DMS79 treated with DMSO at 0.1 percent for 48 hours (cell line): Measurements from ENCODE around the gene PPFIA1.
"Not testable (repeated sequence)": the region's sequence is repeated elsewhere in the genome, so short reads cannot be mapped to it uniquely, and the experiment has no call there.

Experiments
- DNase-seq: peaks from one replicate; lab custom pipeline; 2025; lab: John Stamatoyannopoulos, UW

The PPFIA1 gene

DNA sequence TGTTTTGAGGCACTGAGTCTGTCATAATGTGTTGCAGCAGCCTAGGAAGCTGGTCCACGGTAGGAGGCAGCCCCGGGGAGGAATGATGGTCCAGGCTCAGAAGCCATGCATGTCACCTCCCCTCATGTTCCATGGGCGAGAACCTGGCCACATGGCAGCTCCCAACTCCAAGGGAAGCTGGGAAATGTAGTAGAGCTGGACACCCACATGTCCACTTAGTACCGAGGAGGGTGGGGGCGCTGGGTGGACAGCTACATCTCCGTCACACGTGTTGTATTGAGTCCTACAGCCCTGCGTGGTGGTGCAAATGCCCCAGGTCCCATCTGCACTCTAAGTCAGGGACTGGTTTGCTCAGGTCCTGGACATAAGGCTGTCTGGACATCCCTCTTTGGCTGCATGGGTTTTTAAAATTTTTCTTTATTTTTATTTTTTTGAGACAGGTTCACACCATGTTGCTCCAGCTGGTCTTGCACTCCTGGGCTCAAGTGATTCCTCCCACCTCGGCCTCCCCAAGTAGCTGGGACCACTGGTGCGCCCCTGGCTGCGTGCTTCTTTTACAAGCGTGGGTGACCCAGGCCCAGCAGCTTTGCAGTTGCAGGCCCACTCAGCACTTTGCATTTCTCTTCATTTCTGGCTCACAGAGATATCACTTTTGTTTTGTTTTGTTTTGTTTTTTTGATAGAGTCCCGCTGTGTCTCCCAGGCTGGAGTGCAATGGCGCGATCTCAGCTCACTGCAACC is 123.9 kb downstream of the PPFIA1 start:
- DNase-seq: no peak

GRCh38 chr11:70397336-70397982 is 127.0 kb downstream of the PPFIA1 start:
- no peak for DNase-seq

- peak; percentile 78 for DNase-seq
Observed at GRCh38 chr11:70397983-70398833, 127.7 kb downstream of the PPFIA1 start, which contains the start of gene CTTN. Gene CTTN (plus strand): TSS chr11:70398529. CDS start chr11:70407298, 8,769 bp downstream.

- no peak for DNase-seq
Observed at GRCh38 chr11:70398834-70399680, 128.6 kb downstream of the PPFIA1 start.

DNA sequence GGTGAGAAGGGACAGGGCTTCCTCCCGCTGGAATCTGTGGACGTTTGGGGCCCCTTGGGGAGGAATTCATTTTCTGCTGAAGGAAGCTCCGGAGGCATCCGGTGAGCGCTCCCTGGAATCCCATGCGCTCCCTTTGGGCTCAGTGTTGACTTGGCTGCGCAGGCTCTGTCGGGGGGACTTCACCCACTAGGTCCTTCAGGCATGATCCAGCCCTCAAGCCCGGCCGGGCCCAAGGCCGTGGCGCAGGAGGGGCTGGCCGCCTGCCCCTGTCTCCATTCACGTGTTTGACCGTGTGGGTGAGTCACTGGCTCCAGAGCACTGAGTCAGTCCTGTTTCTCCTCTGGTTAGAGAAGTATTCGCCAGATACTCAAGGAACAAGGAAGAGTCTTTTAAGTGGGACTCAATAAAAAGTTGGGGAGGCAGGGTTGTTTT is 129.2 kb downstream of the PPFIA1 start:
- no peak for DNase-seq

GRCh38 chr11:70400643-70401042 is 130.2 kb downstream of the PPFIA1 start:
- DNase-seq: no peak

DNA sequence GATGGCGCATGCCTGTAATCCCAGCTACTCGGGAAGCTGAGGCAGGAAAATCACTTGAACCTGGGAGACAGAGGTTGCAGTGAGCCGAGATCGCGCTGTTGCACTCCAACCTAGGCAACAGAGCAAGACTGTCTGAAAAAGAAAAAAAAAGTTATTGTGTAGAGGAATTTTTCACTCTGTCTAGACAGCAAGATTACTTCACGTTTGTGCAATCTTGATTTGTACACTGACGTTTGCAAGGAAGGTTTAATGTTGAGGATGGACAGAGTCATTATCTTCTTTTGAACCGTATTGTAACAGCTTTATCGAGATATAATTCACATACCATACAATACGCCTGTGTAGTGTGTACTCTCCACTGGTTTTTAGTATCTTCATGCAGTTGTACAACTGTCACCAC is 131.5 kb downstream of the PPFIA1 start:
- DNase-seq: no peak

GRCh38 chr11:70402685-70403084 is 132.2 kb downstream of the PPFIA1 start:
- DNase-seq: no peak

- no peak for DNase-seq
Observed at GRCh38 chr11:70404244-70404643, 133.8 kb downstream of the PPFIA1 start.

DNA sequence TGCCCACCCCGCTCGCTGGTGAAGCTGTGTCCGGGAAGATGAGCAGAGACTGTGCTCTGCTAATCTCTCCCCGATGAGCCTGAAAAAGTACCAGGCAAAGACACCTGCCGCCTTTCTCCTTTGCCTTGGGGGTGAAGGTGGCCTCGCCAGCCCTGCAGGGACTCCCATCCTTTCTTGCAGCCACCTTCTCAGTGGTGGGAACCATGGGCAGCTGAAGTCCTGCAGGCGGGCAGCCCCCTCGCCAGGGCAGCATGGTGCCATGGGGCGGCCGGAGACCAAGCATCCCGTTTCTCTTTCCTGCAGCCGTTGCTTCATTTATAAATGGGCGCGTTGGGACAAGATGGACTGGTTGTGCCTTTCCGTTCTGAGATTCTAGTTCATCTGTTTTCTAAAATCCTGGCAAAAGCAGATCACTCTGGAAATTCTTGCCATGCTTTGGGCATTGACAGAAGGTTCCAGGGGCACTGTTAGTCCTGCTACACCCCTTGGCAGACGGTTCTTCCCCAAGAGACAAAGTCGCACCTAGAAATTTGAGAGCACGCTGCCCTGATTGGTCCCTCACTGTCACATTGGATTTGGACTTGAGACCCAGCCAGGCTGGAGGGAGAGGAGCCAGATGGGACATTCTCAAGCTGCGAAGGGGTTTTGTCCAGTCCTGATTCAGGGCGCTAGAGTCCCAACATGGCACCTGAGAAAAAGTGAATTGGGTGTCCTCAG is 135.3 kb downstream of the PPFIA1 start:
- DNase-seq: no peak

- DNase-seq: no peak
Observed at GRCh38 chr11:70407121-70407520, 136.6 kb downstream of the PPFIA1 start.

GRCh38 chr11:70407814-70408213 is 137.3 kb downstream of the PPFIA1 start:
- no peak for DNase-seq

- DNase-seq: not testable (repeated sequence)
Observed at GRCh38 chr11:70408326-70408725, 137.8 kb downstream of the PPFIA1 start.

DNA sequence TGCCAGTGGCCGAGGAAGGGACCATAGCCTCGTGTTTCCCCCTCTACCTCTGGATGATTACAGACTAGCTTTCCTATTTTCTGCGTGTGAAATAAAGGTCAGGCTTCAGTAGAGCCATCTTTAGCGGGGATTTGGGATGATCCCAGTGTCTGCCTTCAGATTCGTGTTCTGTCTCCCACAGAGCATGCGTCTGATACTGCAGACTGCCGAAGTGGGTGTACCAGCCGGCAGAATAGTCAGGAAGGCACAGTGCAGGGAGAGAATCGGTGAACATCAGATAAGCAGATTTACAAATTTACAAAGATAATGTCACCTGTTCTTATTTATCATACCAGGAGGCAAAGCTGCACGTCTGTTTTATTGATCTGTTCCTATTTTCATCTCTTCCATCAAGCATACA is 138.9 kb downstream of the PPFIA1 start:
- DNase-seq: no peak

- no peak for DNase-seq
Observed at GRCh38 chr11:70409871-70410270, 139.4 kb downstream of the PPFIA1 start.

- DNase-seq: no peak
Observed at GRCh38 chr11:70410276-70411205, 140.1 kb downstream of the PPFIA1 start.

GRCh38 chr11:70411713-70412452 is 141.4 kb downstream of the PPFIA1 start:
- DNase-seq: no peak

DNA sequence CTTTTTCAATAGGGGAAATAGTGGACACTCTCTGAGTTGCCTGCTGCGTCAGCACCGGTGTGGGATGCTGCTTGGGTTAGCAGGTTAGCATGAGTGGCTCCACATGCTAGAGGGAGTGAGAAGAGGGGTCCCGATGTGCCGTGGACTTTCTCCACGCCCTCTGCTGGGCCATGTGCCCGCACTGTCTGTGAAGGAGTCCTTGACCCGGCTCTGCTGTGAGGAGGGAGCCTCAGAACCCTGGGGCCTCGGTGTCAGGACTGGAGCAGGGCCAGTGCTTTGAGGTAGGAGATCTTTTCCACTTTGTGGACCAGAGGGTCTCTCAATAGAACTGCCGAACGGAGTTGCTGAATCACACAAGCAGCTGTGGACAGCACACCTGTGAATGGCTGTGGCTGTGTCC is 142.7 kb downstream of the PPFIA1 start:
- no peak for DNase-seq
